ENCODE data around the gene ZFYVE21.

- TF ChIP-seq POLR2A (IDR thresholded peaks at IDR 0.05) (no peak), CTCF (IDR thresholded peaks at IDR 0.05) (no peak)
Measured at GRCh38 chr14:103772078-103772712, 56.6 kb downstream of the ZFYVE21 start.
